Karpas-422 (cell line): ENCODE results near the gene ACAP2. TPM values are rescaled to one million over a fixed set of nuclear protein-coding genes. Genes with fewer than 3 reads are reported as not detected.
"Not testable (repeated sequence)": the region's sequence is repeated elsewhere in the genome, so short reads cannot be mapped to it uniquely, and the experiment has no call there.

Source experiments
- DNase-seq: peaks from one replicate; pipeline ENCODE4 v3.0.0-alpha.2; 2015
- H2AFZ ChIP-seq: fragments of 200-600 bp; sonication (generic); 2 replicates; pipeline ENCODE4 v1.6.1; 2014; ENCODE audit warnings: antibody characterized with exemption, low read length, mixed read lengths
- H3K27ac ChIP-seq: fragments of 200-600 bp; sonication (generic); 2 replicates; pipeline ENCODE4 v1.5.1; 2014; ENCODE audit warnings: mild to moderate bottlenecking, low read length, moderate library complexity
- H3K27me3 ChIP-seq: fragments of 200-600 bp; sonication (generic); 2 replicates; pipeline ENCODE4 v1.6.1; 2014; ENCODE audit warnings: low read length, mixed read lengths
- H3K36me3 ChIP-seq: fragments of 200-600 bp; sonication (generic); 2 replicates; pipeline ENCODE4 v1.6.1; 2014; ENCODE audit warnings: low read length, mixed read lengths; ENCODE audit not compliant: insufficient read depth
- H3K4me1 ChIP-seq: fragments of 200-600 bp; sonication (generic); 2 replicates; pipeline ENCODE4 v1.6.1; 2014; ENCODE audit warnings: mild to moderate bottlenecking, low read length, mixed read lengths
- H3K4me2 ChIP-seq: fragments of 200-600 bp; sonication (generic); 2 replicates; pipeline ENCODE4 v1.6.1; 2014; ENCODE audit warnings: low read length, low read depth, mild to moderate bottlenecking; ENCODE audit not compliant: poor library complexity, severe bottlenecking
- H3K4me3 ChIP-seq: fragments of 200-600 bp; sonication (generic); 2 replicates; pipeline ENCODE4 v1.5.1; 2014; ENCODE audit warnings: mild to moderate bottlenecking, antibody characterized with exemption, low read length, mixed read lengths
- H3K79me2 ChIP-seq: fragments of 200-600 bp; sonication (generic); 2 replicates; pipeline ENCODE4 v1.6.1; 2014; ENCODE audit warnings: mild to moderate bottlenecking, low read length, mixed read lengths
- H3K9ac ChIP-seq: fragments of 200-600 bp; sonication (generic); 2 replicates; pipeline ENCODE4 v1.6.0; 2014; ENCODE audit warnings: low read length
- H3K9me2 ChIP-seq: fragments of 200-600 bp; sonication (generic), shearing (Covaris generic); replicated peaks from 2 replicates; pipeline ENCODE4 v1.6.0; 2014; ENCODE audit warnings: mild to moderate bottlenecking, low read length, moderate library complexity; ENCODE audit not compliant: insufficient read depth
- H3K9me3 ChIP-seq: fragments of 300-700, 200-600 bp; sonication (generic); 2 replicates; pipeline ENCODE4 v1.6.1; 2014; ENCODE audit warnings: low read length, mixed read lengths
- H4K20me1 ChIP-seq: fragments of 200-600 bp; sonication (generic); 2 replicates; pipeline ENCODE4 v1.6.1; 2014; ENCODE audit warnings: mild to moderate bottlenecking, antibody characterized with exemption, low read length, low read depth; ENCODE audit not compliant: insufficient read depth
- total RNA-seq: library from RNA; depleted of rRNA; stranded (reverse); fragments of >200 nt; shearing (Covaris generic); gene quantifications from 2 replicates; pipeline ENCODE4 v1.2.3, GENCODE V29; 2014; ENCODE audit warnings: low replicate concordance

ACAP2 gene
- total RNA-seq, 1 experiment from 2014 or later, result 260 TPM

- no peaks in the 10 kb centered on the region for H3K9me3 ChIP-seq
- no peaks in the 10 kb centered on the region for H3K27me3 ChIP-seq
- H3K4me3 ChIP-seq, result no peak overlapping the region
- DNase-seq, result no peak
- peaks cover 95% of the 10 kb centered on the region for H3K79me2 ChIP-seq
- peaks cover 29% of the 10 kb centered on the region for H3K4me1 ChIP-seq
- H3K27ac ChIP-seq, result no peak overlapping the region
- peaks cover 20% of the 10 kb centered on the region for H3K36me3 ChIP-seq
- H3K9ac ChIP-seq, result no peak overlapping the region
- H2AFZ ChIP-seq, result no peak overlapping the region
- H3K4me2 ChIP-seq, result no peak overlapping the region
- H3K9me2 ChIP-seq, result no peaks in the 10 kb centered on the region
- H4K20me1 ChIP-seq, result no peaks in the 10 kb centered on the region
These were observed 77.4 kb downstream of the ACAP2 start for GRCh38 chr3:195365371-195365770.

DNA sequence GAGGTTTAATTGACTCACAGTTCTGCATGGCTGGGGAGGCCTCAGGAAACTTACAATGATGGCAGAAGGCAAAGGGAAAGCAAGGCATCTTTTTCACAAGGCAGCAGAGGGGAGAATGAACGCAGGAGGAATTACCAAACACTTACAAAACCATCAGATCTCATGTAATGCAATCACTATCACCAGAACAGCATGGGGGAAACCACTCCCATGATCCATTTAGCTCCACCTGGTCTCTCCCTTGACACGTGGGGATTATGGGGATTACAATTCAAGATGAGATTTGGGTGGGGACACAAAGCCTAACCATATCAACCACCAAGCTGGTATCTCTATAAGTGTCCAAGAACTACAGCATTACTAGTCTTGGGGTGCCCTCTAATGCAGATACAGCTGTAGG lies 85.0 kb downstream of the ACAP2 start:
- H3K9me3 ChIP-seq, H3K27ac ChIP-seq, H2AFZ ChIP-seq, DNase-seq, H3K4me3 ChIP-seq, H3K9me2 ChIP-seq, H4K20me1 ChIP-seq, H3K9ac ChIP-seq, H3K4me2 ChIP-seq, H3K27me3 ChIP-seq: not testable (repeated sequence)
- H3K36me3 ChIP-seq, result peaks cover 30% of the 10 kb centered on the region; the same call in 1 of the 2 replicates
- peaks cover 13% of the 10 kb centered on the region for H3K4me1 ChIP-seq
- peaks cover 100% of the 10 kb centered on the region for H3K79me2 ChIP-seq

- Histone ChIP-seq H3K4me1 (peaks cover 10% of the 10 kb centered on the region), H3K36me3 (peaks cover 30% of the 10 kb centered on the region; the same call in 1 of the 2 replicates), H3K27me3 (no peaks in the 10 kb centered on the region), H3K4me3 (no peak overlapping the region), H3K9me2 (no peaks in the 10 kb centered on the region), H3K4me2 (no peak overlapping the region), H3K79me2 (peaks cover 99% of the 10 kb centered on the region), H3K9me3 (no peaks in the 10 kb centered on the region), H3K27ac (no peak overlapping the region), H4K20me1 (no peaks in the 10 kb centered on the region), H2AFZ (no peak overlapping the region), H3K9ac (no peak overlapping the region)
- no peak for DNase-seq
These were observed 86.4 kb downstream of the ACAP2 start for GRCh38 chr3:195356151-195357086.

- not testable (repeated sequence) for H2AFZ ChIP-seq, H3K9ac ChIP-seq, DNase-seq, H3K9me3 ChIP-seq, H4K20me1 ChIP-seq, H3K4me2 ChIP-seq, H3K4me3 ChIP-seq, H3K9me2 ChIP-seq, H3K4me1 ChIP-seq, H3K27me3 ChIP-seq, H3K27ac ChIP-seq
- H3K79me2 ChIP-seq, result peaks cover 97% of the 10 kb centered on the region
- peaks cover 26% of the 10 kb centered on the region; the same call in 1 of the 2 replicates for H3K36me3 ChIP-seq
These were observed 88.8 kb downstream of the ACAP2 start for GRCh38 chr3:195354009-195354408.

DNA sequence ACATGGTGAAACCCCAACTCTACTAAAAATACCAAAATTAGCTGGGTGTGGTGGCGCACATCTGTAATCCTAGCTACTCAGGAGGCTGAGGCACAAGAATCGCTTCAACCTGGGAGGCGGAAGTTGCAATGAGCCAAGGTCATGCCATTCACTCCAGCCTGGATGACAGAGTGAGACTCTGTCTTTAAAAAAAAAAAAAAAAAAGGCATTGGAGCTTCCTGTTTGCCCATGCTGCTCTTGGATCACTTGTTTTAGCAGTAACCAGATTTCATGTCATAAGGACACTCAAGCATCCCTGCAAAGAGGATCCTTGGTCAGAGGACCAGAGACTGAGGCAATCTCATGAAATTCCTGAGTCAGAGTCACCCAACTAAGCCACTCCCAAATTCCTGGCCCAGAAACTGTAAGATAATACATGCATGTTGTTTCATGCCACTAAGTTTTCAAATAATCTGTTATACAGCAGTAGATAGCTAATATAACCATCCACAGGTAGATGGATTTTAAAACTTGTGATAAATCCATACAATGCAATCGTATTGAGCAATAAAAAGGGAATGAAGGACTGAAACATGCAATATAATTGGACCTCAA lies 89.8 kb downstream of the ACAP2 start:
- Histone ChIP-seq H3K4me2 (no peak overlapping the region), H2AFZ (no peak overlapping the region), H3K79me2 (peaks cover 96% of the 10 kb centered on the region), H3K9me3 (no peaks in the 10 kb centered on the region), H3K36me3 (peaks cover 24% of the 10 kb centered on the region; the same call in 1 of the 2 replicates), H3K9me2 (no peaks in the 10 kb centered on the region), H3K27me3 (no peaks in the 10 kb centered on the region), H3K27ac (no peak overlapping the region), H4K20me1 (no peaks in the 10 kb centered on the region), H3K4me1 (no peaks in the 10 kb centered on the region), H3K9ac (no peak overlapping the region), H3K4me3 (no peak overlapping the region)
- DNase-seq, result no peak

DNA sequence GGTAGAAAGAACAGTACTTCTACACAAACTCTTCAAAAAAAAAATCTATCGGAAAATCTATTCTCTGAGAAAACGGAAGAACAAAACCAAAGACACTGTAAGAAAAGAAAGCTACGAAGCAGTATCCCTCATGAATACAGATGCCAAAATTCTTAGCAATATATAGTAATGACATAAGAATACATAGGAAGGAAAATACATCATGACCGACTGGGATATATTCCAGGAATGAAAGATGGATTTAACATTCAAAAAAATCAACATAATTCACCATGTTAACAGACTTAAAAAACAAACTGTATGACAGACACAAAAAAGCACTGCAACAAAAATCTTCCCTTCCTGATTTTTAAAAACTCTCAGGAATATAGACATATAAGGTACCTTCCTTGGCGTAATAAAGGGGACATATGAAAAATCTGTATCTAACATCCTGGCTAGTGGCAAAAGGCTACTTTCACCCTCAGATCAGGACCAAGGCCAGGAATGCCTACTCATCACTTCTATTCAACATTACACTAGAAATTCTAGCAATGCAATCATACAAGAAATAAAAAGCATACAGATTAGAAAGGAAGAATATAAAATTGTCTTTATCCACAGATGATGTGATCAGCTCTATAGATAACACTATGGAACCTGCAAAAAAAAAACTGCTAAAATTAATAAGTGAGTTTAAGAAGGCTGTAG lies 94.2 kb downstream of the ACAP2 start:
- DNase-seq, result no peak
- Histone ChIP-seq H3K9ac (no peak overlapping the region), H3K36me3 (peaks cover 21% of the 10 kb centered on the region; the same call in 1 of the 2 replicates), H3K4me3 (no peak overlapping the region), H3K27me3 (no peaks in the 10 kb centered on the region), H4K20me1 (no peaks in the 10 kb centered on the region), H3K4me2 (no peak overlapping the region), H3K79me2 (peaks cover 88% of the 10 kb centered on the region), H3K9me3 (no peaks in the 10 kb centered on the region), H2AFZ (no peak overlapping the region), H3K4me1 (no peaks in the 10 kb centered on the region), H3K27ac (no peak overlapping the region), H3K9me2 (no peaks in the 10 kb centered on the region)

DNA sequence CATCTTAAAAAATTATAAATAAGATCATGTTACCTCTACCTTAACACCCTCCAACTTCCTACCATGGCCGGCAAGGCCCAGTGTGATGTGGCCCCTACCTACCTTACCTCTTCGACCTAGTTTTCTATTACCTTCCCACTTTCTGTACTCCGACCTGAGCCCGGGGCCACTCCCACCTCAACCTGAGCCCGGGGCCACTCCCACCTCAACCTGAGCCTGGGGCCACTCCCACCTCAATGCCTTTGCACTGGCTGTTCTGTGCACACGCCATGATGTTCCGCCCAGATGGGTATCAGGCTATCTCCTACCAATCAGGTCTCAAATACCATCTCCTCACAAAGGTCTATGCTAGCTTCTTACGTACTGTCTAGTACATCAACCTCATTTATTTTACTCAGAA lies 105.1 kb downstream of the ACAP2 start:
- Histone ChIP-seq H3K4me3 (no peak overlapping the region), H3K9ac (no peak overlapping the region), H3K4me1 (no peaks in the 10 kb centered on the region), H3K4me2 (no peak overlapping the region), H3K36me3 (peaks cover 62% of the 10 kb centered on the region), H3K79me2 (peaks cover 70% of the 10 kb centered on the region), H4K20me1 (no peaks in the 10 kb centered on the region), H3K9me2 (no peaks in the 10 kb centered on the region), H3K9me3 (no peaks in the 10 kb centered on the region), H3K27ac (no peak overlapping the region), H3K27me3 (no peaks in the 10 kb centered on the region), H2AFZ (no peak overlapping the region)
- DNase-seq, result no peak

GRCh38 chr3:195334967-195335366 lies 107.9 kb downstream of the ACAP2 start:
- Histone ChIP-seq H3K27ac (no peak overlapping the region), H3K9me2 (no peaks in the 10 kb centered on the region), H3K9ac (no peak overlapping the region), H2AFZ (no peak overlapping the region), H3K4me2 (no peak overlapping the region), H3K4me1 (no peaks in the 10 kb centered on the region), H3K4me3 (no peak overlapping the region), H4K20me1 (no peaks in the 10 kb centered on the region), H3K27me3 (no peaks in the 10 kb centered on the region), H3K9me3 (no peaks in the 10 kb centered on the region), H3K79me2 (peaks cover 59% of the 10 kb centered on the region), H3K36me3 (peaks cover 59% of the 10 kb centered on the region)
- no peak for DNase-seq
